T-helper 1 cell treated with Interleukin-12 subunit alpha and Interleukin-12 subunit beta and Interleukin-4 antibody, amounts not matched to agents 30 ng/mL and 1 ng/mL, for 36 hours (primary cell): ENCODE measurements around the gene CHN2. TPM values are rescaled to one million over a fixed set of nuclear protein-coding genes. Genes with fewer than 3 reads are reported as not detected.
"Not testable (repeated sequence)": the region's sequence is repeated elsewhere in the genome, so short reads cannot be mapped to it uniquely, and the experiment has no call there.

Source experiments
- intact Hi-C: fragments of 100-400 bp; cut with micrococcal nuclease; formaldehyde crosslinking; loops from one replicate; pipeline ENCODE4 v1.15.1; 2024
- total RNA-seq: library from RNA; stranded (reverse); gene quantifications from 2 replicates; pipeline ENCODE4 v1.2.3, GENCODE V29; 2022

Gene CHN2
- total RNA-seq, 1 donor from 2014 or later: 0.74 TPM

- intact Hi-C loops: no loop called here
Observed at GRCh38 chr7:29527505-29528108, 333.0 kb downstream of the CHN2 start.

- intact Hi-C loops: not testable (repeated sequence)
Observed at GRCh38 chr7:29528526-29528925, 334.0 kb downstream of the CHN2 start.

Other genes starting within 250 kb of the CHN2 start
- 0.44 and 0.47 TPM in 2 replicates for gene TRIL, start 236.4 kb upstream of the CHN2 start, total RNA-seq
- gene CPVL, start 48.2 kb upstream of the CHN2 start, total RNA-seq: 0.27 and 0.86 TPM in 2 replicates